HepG2 (cell line): ENCODE results near the gene CORT. TPM values are rescaled to one million over a fixed set of nuclear protein-coding genes. Genes with fewer than 3 reads are reported as not detected.
A peak's percentile ranks its signal among the peaks of the same experiment; 100 is the strongest.

Source experiments
- BRCA1 ChIP-seq: sonication (generic); formaldehyde crosslinking; IDR thresholded peaks from 2 replicates; pipeline ENCODE4 v1.4.0; 2020; ENCODE audit warnings: missing genetic modification reagents
- ERF ChIP-seq: IDR thresholded peaks from 2 replicates; pipeline ENCODE4 v1.6.1; 2018; ENCODE audit warnings: missing biosample characterization, missing genetic modification reagents
- GZF1 ChIP-seq: sonication (generic); formaldehyde crosslinking; IDR thresholded peaks from 2 replicates; pipeline ENCODE4 v1.5.1; 2020; ENCODE audit warnings: mild to moderate bottlenecking, missing genetic modification reagents
- IKZF4 ChIP-seq: sonication (generic); formaldehyde crosslinking; IDR thresholded peaks from 2 replicates; pipeline ENCODE4 v1.5.1; 2020; ENCODE audit warnings: borderline replicate concordance, mild to moderate bottlenecking, low read depth, missing genetic modification reagents; ENCODE audit errors: not compliant biosample characterization
- KDM5A ChIP-seq: fragments of 200-600 bp; sonication (generic); IDR thresholded peaks from 2 replicates; pipeline ENCODE4 v1.7.0; 2018; ENCODE audit warnings: antibody characterized with exemption, mild to moderate bottlenecking, low read length, borderline replicate concordance
- LBX2 ChIP-seq: sonication (generic); formaldehyde crosslinking; IDR thresholded peaks from 2 replicates; pipeline ENCODE4 v1.5.0; 2020; ENCODE audit warnings: missing genetic modification reagents, mild to moderate bottlenecking, borderline replicate concordance
- NFATC3 ChIP-seq: sonication (generic); formaldehyde crosslinking; IDR thresholded peaks from 2 replicates; pipeline ENCODE4 v1.5.1; 2020; ENCODE audit warnings: mild to moderate bottlenecking, missing genetic modification reagents
- NFE2L2 ChIP-seq: fragments of 150-350 bp; IDR thresholded peaks from 2 replicates; pipeline ENCODE4 v1.6.1; 2014; ENCODE audit warnings: low read length
- RBAK ChIP-seq: sonication (generic); formaldehyde crosslinking; IDR thresholded peaks from 2 replicates; pipeline ENCODE4 v1.5.1; 2020; ENCODE audit warnings: mild to moderate bottlenecking, missing genetic modification reagents
- RFX1 ChIP-seq: fragments of 450-650 bp; IDR thresholded peaks from 2 replicates; pipeline ENCODE4 v1.6.1; 2017
- SKI ChIP-seq: fragments of 450-650 bp; IDR thresholded peaks from one replicate; pipeline ENCODE4 v1.6.1; 2018; ENCODE audit warnings: mild to moderate bottlenecking; ENCODE audit not compliant: partially characterized antibody
- TBX3 ChIP-seq: fragments of 450-650 bp; IDR thresholded peaks from 2 replicates; pipeline ENCODE4 v1.6.1; 2017; ENCODE audit warnings: antibody characterized with exemption, mild to moderate bottlenecking, inconsistent platforms, borderline replicate concordance
- ZFP36L1 ChIP-seq: sonication (generic); formaldehyde crosslinking; IDR thresholded peaks from 2 replicates; pipeline ENCODE4 v1.8.0; 2022; ENCODE audit warnings: mild to moderate bottlenecking, missing genetic modification reagents, moderate library complexity
- ZFY ChIP-seq: sonication (generic); formaldehyde crosslinking; IDR thresholded peaks from 2 replicates; pipeline ENCODE4 v1.4.0; 2020; ENCODE audit warnings: missing genetic modification reagents
- ZNF468 ChIP-seq: sonication (generic); formaldehyde crosslinking; IDR thresholded peaks from 2 replicates; pipeline ENCODE4 v1.8.0; 2022; ENCODE audit warnings: mild to moderate bottlenecking, moderate library complexity, missing genetic modification reagents
- ZNF557 ChIP-seq: sonication (generic); formaldehyde crosslinking; IDR thresholded peaks from 2 replicates; pipeline ENCODE4 v1.4.0; 2020; ENCODE audit warnings: missing genetic modification reagents
- polyA plus RNA-seq, 8 experiments: library from polyadenylated mRNA; depleted of rRNA in 3 of 8; stranded (reverse) in 7 of 8; unstranded in 1 of 8; fragments of >200 nt; fragmentation: Illumina TruSeq in 4 of 8; extraction: Trizol in 4 of 8; gene quantifications; 2 replicates each; pipeline versions ENCODE4 v1.2.1 to v1.2.3, GENCODE V29; 2011 to 2016; ENCODE audit warnings: low read depth in 4 of 8, missing spikeins in 1 of 8, mixed read lengths in 1 of 8; ENCODE audit not compliant: insufficient read depth in 1 of 8
- total RNA-seq, 5 experiments: library from RNA; depleted of rRNA; stranded (reverse); fragments of >200 nt; fragmentation: Illumina TruSeq; extraction: Trizol; gene quantifications; 2 replicates each; pipeline ENCODE4 v1.2.3, GENCODE V29; 2016; ENCODE audit warnings: low read depth in 1 of 5
- TF ChIP-seq, protein P1 (sequence below): sonication (generic); formaldehyde crosslinking; IDR thresholded peaks from 2 replicates; pipeline ENCODE4 v1.8.1; 2022; ENCODE audit warnings: low read depth, mild to moderate bottlenecking, missing genetic modification reagents
- TF ChIP-seq, protein P2 (sequence below): sonication (generic); formaldehyde crosslinking; IDR thresholded peaks from one replicate; pipeline ENCODE4 v1.5.1; 2020; ENCODE audit warnings: mild to moderate bottlenecking, missing genetic modification reagents; ENCODE audit errors: not compliant biosample characterization

CORT gene
- total and polyA plus RNA-seq, 2 of the 13 experiments (the other 11 are each of a cell fraction or from before 2014, with no cell fraction given) = 0.11 to 0.62 TPM

- TF ChIP-seq, protein P1, sequence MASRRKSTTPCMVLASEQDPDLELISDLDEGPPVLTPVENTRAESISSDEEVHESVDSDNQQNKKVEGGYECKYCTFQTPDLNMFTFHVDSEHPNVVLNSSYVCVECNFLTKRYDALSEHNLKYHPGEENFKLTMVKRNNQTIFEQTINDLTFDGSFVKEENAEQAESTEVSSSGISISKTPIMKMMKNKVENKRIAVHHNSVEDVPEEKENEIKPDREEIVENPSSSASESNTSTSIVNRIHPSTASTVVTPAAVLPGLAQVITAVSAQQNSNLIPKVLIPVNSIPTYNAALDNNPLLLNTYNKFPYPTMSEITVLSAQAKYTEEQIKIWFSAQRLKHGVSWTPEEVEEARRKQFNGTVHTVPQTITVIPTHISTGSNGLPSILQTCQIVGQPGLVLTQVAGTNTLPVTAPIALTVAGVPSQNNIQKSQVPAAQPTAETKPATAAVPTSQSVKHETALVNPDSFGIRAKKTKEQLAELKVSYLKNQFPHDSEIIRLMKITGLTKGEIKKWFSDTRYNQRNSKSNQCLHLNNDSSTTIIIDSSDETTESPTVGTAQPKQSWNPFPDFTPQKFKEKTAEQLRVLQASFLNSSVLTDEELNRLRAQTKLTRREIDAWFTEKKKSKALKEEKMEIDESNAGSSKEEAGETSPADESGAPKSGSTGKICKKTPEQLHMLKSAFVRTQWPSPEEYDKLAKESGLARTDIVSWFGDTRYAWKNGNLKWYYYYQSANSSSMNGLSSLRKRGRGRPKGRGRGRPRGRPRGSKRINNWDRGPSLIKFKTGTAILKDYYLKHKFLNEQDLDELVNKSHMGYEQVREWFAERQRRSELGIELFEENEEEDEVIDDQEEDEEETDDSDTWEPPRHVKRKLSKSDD (CRISPR knock-in tag) = 0 out of 2 replicates have a peak, but pooled peaks have one; percentile 67
- TF ChIP-seq KDM5A = peak; percentile 92
- peak; percentile 96 for TF ChIP-seq ERF (CRISPR knock-in tag)
- TF ChIP-seq ZFY (CRISPR knock-in tag) = peak; percentile 96
- TF ChIP-seq SKI = no peak
- 0 out of 2 replicates have a peak, but pooled peaks have one; percentile 77 for TF ChIP-seq ZNF468 (CRISPR knock-in tag)
- TF ChIP-seq RFX1 = peak; percentile 88
- peak; percentile 80; the same call in 1 of the 2 replicates for TF ChIP-seq NFATC3 (CRISPR knock-in tag)
- TF ChIP-seq NFE2L2 = no peak
- no peak for TF ChIP-seq GZF1 (CRISPR knock-in tag)
- TF ChIP-seq TBX3 = peak; percentile 2; the same call in 1 of the 2 replicates
- TF ChIP-seq RBAK = no peak
- 0 out of 2 replicates have a peak, but pooled peaks have one; percentile 37 for TF ChIP-seq LBX2 (CRISPR knock-in tag)
- TF ChIP-seq, protein P2, sequence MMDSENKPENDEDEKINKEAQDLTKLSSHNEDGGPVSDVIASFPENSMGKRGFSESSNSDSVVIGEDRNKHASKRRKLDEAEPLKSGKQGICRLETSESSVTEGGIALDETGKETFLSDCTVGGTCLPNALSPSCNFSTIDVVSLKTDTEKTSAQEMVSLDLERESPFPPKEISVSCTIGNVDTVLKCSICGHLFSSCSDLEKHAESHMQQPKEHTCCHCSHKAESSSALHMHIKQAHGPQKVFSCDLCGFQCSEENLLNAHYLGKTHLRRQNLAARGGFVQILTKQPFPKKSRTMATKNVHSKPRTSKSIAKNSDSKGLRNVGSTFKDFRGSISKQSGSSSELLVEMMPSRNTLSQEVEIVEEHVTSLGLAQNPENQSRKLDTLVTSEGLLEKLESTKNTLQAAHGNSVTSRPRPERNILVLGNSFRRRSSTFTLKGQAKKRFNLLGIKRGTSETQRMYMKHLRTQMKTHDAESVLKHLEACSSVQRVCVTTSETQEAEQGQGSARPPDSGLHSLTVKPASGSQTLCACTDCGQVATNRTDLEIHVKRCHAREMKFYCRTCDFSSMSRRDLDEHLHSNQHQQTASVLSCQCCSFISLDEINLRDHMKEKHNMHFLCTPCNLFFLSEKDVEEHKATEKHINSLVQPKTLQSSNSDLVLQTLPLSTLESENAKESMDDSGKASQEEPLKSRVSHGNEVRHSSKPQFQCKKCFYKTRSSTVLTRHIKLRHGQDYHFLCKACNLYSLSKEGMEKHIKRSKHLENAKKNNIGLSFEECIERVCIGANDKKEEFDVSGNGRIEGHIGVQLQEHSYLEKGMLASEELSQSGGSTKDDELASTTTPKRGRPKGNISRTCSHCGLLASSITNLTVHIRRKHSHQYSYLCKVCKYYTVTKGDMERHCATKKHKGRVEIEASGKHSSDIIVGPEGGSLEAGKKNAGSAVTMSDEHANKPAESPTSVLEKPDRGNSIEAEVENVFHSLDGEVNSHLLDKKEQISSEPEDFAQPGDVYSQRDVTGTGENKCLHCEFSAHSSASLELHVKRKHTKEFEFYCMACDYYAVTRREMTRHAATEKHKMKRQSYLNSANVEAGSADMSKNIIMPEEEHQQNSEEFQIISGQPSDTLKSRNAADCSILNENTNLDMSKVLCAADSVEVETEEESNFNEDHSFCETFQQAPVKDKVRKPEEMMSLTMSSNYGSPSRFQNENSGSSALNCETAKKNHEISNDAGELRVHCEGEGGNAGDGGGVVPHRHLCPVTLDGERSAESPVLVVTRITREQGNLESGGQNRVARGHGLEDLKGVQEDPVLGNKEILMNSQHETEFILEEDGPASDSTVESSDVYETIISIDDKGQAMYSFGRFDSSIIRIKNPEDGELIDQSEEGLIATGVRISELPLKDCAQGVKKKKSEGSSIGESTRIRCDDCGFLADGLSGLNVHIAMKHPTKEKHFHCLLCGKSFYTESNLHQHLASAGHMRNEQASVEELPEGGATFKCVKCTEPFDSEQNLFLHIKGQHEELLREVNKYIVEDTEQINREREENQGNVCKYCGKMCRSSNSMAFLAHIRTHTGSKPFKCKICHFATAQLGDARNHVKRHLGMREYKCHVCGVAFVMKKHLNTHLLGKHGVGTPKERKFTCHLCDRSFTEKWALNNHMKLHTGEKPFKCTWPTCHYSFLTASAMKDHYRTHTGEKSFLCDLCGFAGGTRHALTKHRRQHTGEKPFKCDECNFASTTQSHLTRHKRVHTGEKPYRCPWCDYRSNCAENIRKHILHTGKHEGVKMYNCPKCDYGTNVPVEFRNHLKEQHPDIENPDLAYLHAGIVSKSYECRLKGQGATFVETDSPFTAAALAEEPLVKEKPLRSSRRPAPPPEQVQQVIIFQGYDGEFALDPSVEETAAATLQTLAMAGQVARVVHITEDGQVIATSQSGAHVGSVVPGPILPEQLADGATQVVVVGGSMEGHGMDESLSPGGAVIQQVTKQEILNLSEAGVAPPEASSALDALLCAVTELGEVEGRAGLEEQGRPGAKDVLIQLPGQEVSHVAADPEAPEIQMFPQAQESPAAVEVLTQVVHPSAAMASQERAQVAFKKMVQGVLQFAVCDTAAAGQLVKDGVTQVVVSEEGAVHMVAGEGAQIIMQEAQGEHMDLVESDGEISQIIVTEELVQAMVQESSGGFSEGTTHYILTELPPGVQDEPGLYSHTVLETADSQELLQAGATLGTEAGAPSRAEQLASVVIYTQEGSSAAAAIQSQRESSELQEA = peak; percentile 89
- TF ChIP-seq ZFP36L1 (CRISPR knock-in tag) = peak; percentile 98; the same call in 1 of the 2 replicates
- TF ChIP-seq BRCA1 = no peak
- peak; percentile 79; the same call in 1 of the 2 replicates for TF ChIP-seq ZNF557 (CRISPR knock-in tag)
- TF ChIP-seq IKZF4 = peak; percentile 69
Observed at GRCh38 chr1:10430216-10431069, 19.4 kb upstream of the CORT start, which contains the start of gene CENPS (continued).
